Hepatocyte (in vitro differentiated cells): ENCODE data around the gene SLC7A10.

Experiments used
- EZH2 ChIP-seq: fragments of 200-600 bp; sonication (generic); IDR thresholded peaks from 2 replicates; pipeline ENCODE4 v1.6.1; 2016; ENCODE audit warnings: antibody characterized with exemption, mild to moderate bottlenecking, borderline replicate concordance
- EZH2phosphoT487 ChIP-seq: fragments of 200-600 bp; sonication (generic); IDR thresholded peaks from one replicate; pipeline ENCODE4 v1.6.1; 2018; ENCODE audit warnings: antibody characterized with exemption, mild to moderate bottlenecking, low read depth, moderate library complexity; ENCODE audit not compliant: unreplicated experiment, severe bottlenecking
- TF ChIP-seq, protein P1 (sequence below): fragments of 200-600 bp; sonication (generic); IDR thresholded peaks from 2 replicates; pipeline ENCODE4 v1.5.1; 2016; ENCODE audit warnings: antibody characterized with exemption, mild to moderate bottlenecking; ENCODE audit not compliant: poor library complexity

DNA sequence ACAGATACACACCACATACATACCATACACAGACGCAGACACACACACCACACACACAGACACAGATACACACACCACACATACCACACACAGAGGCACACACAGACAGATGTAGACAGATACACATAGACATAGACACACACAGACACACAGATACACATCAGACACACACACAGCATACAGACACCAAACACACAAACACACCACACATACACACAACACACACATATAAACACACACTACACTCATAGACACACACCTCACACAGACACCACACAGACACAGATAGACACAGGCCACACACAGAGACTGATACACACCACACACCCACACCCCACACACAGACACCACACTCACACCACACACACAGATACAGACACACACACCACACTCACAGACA lies 24.9 kb upstream of the SLC7A10 start:
- TF ChIP-seq, protein P1, sequence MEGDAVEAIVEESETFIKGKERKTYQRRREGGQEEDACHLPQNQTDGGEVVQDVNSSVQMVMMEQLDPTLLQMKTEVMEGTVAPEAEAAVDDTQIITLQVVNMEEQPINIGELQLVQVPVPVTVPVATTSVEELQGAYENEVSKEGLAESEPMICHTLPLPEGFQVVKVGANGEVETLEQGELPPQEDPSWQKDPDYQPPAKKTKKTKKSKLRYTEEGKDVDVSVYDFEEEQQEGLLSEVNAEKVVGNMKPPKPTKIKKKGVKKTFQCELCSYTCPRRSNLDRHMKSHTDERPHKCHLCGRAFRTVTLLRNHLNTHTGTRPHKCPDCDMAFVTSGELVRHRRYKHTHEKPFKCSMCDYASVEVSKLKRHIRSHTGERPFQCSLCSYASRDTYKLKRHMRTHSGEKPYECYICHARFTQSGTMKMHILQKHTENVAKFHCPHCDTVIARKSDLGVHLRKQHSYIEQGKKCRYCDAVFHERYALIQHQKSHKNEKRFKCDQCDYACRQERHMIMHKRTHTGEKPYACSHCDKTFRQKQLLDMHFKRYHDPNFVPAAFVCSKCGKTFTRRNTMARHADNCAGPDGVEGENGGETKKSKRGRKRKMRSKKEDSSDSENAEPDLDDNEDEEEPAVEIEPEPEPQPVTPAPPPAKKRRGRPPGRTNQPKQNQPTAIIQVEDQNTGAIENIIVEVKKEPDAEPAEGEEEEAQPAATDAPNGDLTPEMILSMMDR: no peak
- TF ChIP-seq EZH2phosphoT487 (no peak), EZH2 (no peak)
